Mesenteric fat pad (tissue), 1 donor: ENCODE data around the gene HNRNPK. TPM values are rescaled to one million over a fixed set of nuclear protein-coding genes. Genes with fewer than 3 reads are reported as not detected.

ENCODE experiments used
- DNase-seq: peaks from one replicate; pipeline ENCODE4 v3.0.0-alpha.2; 2020; ENCODE audit warnings: low spot score
- microRNA-seq: library from miRNA; unstranded; fragments of <30 nt; microRNA quantifications from one replicate; pipeline ENCODE4 v1.2.0, GENCODE V29; 2020; ENCODE audit warnings: borderline number of aligned reads
- total RNA-seq: library from RNA; stranded (reverse); fragmentation: NEBNext Ultra II Directional; extraction: Animal tissue kit (Norgen Biotek cat#: 25700); gene quantifications from one replicate; pipeline ENCODE4 v1.2.1, GENCODE V29; 2021
- donor health status: DM: yes; HTN: yes; CAD: no.

HNRNPK gene
- total RNA-seq, 1 donor from 2014 or later, result 441 TPM

GRCh38 chr9:83934569-83935275 is 45.3 kb downstream of the HNRNPK start:
- no peak for DNase-seq

- DNase-seq, result no peak
These were observed 46.2 kb downstream of the HNRNPK start for GRCh38 chr9:83933790-83934189.

GRCh38 chr9:83932851-83933250 is 47.2 kb downstream of the HNRNPK start:
- no peak for DNase-seq

DNA sequence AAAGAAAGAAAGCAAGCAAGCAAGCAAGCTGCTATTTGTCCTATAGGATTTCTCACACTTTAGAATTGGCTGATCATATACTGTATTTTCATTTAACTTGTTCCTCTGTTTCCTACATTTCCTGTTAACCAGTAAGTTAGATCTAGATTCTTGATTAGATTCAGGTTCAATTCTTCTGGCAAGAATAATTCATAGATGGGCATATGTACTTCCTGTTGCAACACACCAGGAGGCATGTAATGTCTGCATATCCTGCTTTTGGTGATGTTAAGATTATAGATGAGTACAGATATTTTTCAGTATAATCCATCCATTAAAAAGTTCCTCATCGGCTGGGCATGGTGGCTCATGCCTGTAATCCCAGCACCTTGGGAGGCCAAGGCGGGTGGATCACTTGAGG is 48.0 kb downstream of the HNRNPK start:
- DNase-seq, result no peak

- DNase-seq, result no peak
These were observed 49.1 kb downstream of the HNRNPK start for GRCh38 chr9:83930881-83931280.

- no peak for DNase-seq
These were observed 52.4 kb downstream of the HNRNPK start for GRCh38 chr9:83927591-83927990.

DNA sequence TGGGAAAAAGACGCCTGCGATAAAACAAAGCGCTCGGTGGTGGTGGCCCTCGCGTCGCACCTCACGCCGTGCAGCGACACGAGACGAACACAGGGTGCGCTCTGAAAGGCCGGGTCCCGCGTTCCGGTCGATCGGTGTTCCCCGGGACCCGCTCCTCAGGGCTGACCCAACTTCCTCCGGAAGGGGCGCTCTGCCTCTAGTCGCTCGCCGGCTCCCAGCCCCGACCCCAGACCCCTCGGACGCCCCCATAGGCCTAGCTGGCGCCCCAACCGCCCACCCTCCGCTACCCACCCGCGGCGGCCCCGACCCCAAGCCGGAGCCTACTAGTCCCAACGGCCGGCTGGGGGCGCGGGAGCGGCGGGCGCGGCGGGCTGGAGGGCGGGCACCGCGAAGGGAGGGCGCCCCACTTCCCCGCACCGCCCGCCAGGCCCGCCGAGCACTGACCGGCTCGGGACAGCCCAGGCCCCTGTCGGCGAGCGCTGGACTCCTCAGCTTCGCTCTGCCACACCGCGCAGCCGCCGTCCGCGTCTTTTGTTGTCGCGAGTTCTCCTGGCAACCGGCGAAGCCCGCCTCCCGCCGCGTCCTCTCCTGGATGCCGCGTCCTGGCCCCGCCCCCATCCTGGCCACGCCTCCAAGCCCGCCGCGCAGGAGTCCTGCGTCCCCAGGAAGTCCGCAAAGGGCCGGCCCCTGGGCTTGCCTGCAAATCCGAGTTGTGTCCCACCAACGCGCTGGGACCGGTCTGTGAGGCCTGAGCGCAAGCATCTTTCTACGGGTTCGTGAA is 58.9 kb downstream of the HNRNPK start, which contains the start of gene KIF27:
Gene KIF27 (minus strand): TSS at position 506 of the 781 bp plus-strand sequence. CDS start 5,841 bp downstream, outside the sequence.
- DNase-seq, result peak; percentile 100

GRCh38 chr9:83920469-83920926 is 59.5 kb downstream of the HNRNPK start:
- no peak for DNase-seq

DNA sequence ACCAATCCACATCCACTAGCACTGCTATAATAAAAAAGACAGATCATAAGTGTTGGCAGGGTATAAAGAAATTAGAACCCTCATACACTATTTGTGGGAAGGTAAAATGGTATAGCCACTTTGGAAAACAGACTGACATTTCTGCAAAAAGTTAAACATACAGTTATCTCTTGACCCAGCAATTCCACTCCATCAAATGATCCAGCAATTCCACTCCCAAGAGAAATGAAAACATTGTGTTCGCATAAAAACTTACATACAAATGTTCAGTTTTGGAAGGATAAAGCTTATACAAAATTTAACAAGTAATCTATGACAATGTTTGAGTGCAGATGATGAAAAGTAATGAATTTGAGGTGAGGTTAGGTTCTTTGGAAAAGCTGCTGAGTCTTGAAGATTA is 60.9 kb downstream of the HNRNPK start:
- DNase-seq, result no peak

Small RNA genes within 50 kb of the gene (microRNA-seq; reads per million reads assigned to microRNA genes)
- gene MIR7-1, result 19.6 reads per million, percentile 19 among the genes with 10 or more reads in this experiment

Other genes with a start within 250 kb of the HNRNPK start
- 8.1 TPM for gene GKAP1, start 162.4 kb downstream of the HNRNPK start, total RNA-seq
- gene KIF27, start 58.8 kb downstream of the HNRNPK start, total RNA-seq, result 3.9 TPM
- 3.6 TPM for gene RMI1, start 590 bp upstream of the HNRNPK start, total RNA-seq